ENCODE results near the gene MICAL2. TPM values are rescaled to one million over a fixed set of nuclear protein-coding genes. Genes with fewer than 3 reads are reported as not detected.

MICAL2 gene
- total and polyA plus RNA-seq, 2 of the 8 experiments (the other 6 are each of a cell fraction or from before 2014, with no cell fraction given), result 1.3 to 4.1 TPM

GRCh38 chr11:12066799-12067508 lies 43.4 kb upstream of the MICAL2 start:
- WGBS, 2 experiments (ENCODE audit: extremely low coverage in 1 of 2, insufficient coverage in 1 of 2, insufficient read length in 1 of 2, insufficient replicate concordance in 2 of 2, low coverage in 1 of 2, low lambda C conversion rate in 2 of 2, missing lambda C conversion rate in 1 of 2), result 57% methylated on average over 8 of the region's 8 CpGs; no CpG with 5 or more reads in 1 of the 2 experiments
- H3K4me1 ChIP-seq (replicated peaks in 1 of 4; ENCODE audit: control insufficient read depth in 3 of 4, insufficient read depth in 4 of 4, low read length in 3 of 4), result peaks cover 2 to 9% (median 5%) of the 10 kb centered on the region in 4 experiments; a peak in 4 of 7 replicates
- H3K23me2 ChIP-seq (ENCODE audit: low read depth, low read length), result no peaks in the 10 kb centered on the region
- ChIA-PET POLR2A (ENCODE audit: partially characterized antibody) (interaction anchor here (0.5 kb wide), 1 partner anchor 276 kb away, joined by 4 read pairs; no protein-coding TSS in a partner anchor), CTCF (ENCODE audit: partially characterized antibody) (interaction anchor here (0.7 to 2.7 kb wide), 15 partner anchors 9 to 280 kb away, joined by 3 to 16 read pairs (median 5); no protein-coding TSS in a partner anchor)
- H3K18ac ChIP-seq (ENCODE audit: extremely low read depth, low read length), result no peak overlapping the region
- no peaks in the 10 kb centered on the region for H3K36me3 ChIP-seq (ENCODE audit: control insufficient read depth in 2 of 4, insufficient read depth in 4 of 4, low read length in 3 of 4)
- peaks cover 0 to 2% (median under 1%) of the 10 kb centered on the region in 4 experiments; a peak in 1 of 7 replicates for H3K27me3 ChIP-seq (replicated peaks in 1 of 4; ENCODE audit: control insufficient read depth in 3 of 4, extremely low read depth in 1 of 4, insufficient read depth in 3 of 4, low read length in 3 of 4)
- H3K9ac ChIP-seq (replicated peaks in 1 of 4; ENCODE audit: extremely low read depth in 1 of 4, low read depth in 3 of 4, low read length in 3 of 4), result no peak overlapping the region
- H4K8ac ChIP-seq (ENCODE audit: extremely low read depth, insufficient read depth, low read length), result peak overlapping the region; percentile 28; the same call in 1 of the 2 replicates
- H3K79me1 ChIP-seq (ENCODE audit: low read depth, low read length), result no peaks in the 10 kb centered on the region
- H2AFZ ChIP-seq (ENCODE audit: low read length), result peak overlapping the region; percentile 80; the same call in 1 of the 2 replicates
- H3K4me3 ChIP-seq (ENCODE audit: extremely low read depth in 1 of 4, insufficient read depth in 2 of 4, low read depth in 3 of 4, low read length in 4 of 4), result no peak overlapping the region; a peak in 1 of 8 replicates
- peak overlapping the region; percentile 89; the same call in 1 of the 2 replicates for H2BK20ac ChIP-seq (ENCODE audit: low read length)
- H2BK15ac ChIP-seq (ENCODE audit: low read length), result no peak overlapping the region
- H4K91ac ChIP-seq (replicated peaks; ENCODE audit: insufficient read length, low read length), result no peak overlapping the region
- 0 out of 2 replicates have a peak overlapping the region, but pooled peaks have one; percentile 39 for H2BK12ac ChIP-seq (ENCODE audit: low read depth, low read length)
- no peak overlapping the region for H3K4ac ChIP-seq (replicated peaks; ENCODE audit: insufficient read length, low read depth, low read length)
- no peak overlapping the region for H2AK5ac ChIP-seq (ENCODE audit: low read depth, low read length)
- DNase-seq (ENCODE audit: low read depth in 1 of 2, low spot score in 2 of 2) (no peak), FAIRE-seq (no peak)
- no peak overlapping the region for H3K14ac ChIP-seq (ENCODE audit: insufficient read length)
- no peak overlapping the region for H4K5ac ChIP-seq (ENCODE audit: insufficient read length, low read depth, low read length)
- no peak overlapping the region for H3K23ac ChIP-seq (ENCODE audit: insufficient read length)
- no peak overlapping the region for H3K27ac ChIP-seq (ENCODE audit: low read depth, low read length)
- no peak overlapping the region for H2BK120ac ChIP-seq (replicated peaks; ENCODE audit: low read depth, low read length)
- H3K9me3 ChIP-seq (ENCODE audit: insufficient read depth in 2 of 2, low read depth in 1 of 2, low read length in 1 of 2), result no peaks in the 10 kb centered on the region
- H2BK5ac ChIP-seq (ENCODE audit: low read depth, low read length), result no peak overlapping the region
- no peak overlapping the region for H3K56ac ChIP-seq (replicated peaks; ENCODE audit: insufficient read length, low read depth, low read length)
- H4K20me1 ChIP-seq (replicated peaks in 1 of 2; ENCODE audit: control insufficient read depth in 1 of 2, insufficient read depth in 2 of 2, low read length in 2 of 2), result no peaks in the 10 kb centered on the region
- no peaks in the 10 kb centered on the region for H3K79me2 ChIP-seq (ENCODE audit: control insufficient read depth in 1 of 2, insufficient read depth in 2 of 2, low read length in 2 of 2)
- 0 out of 4 replicates have a peak overlapping the region, but pooled peaks of 1 of the 2 experiments have one; percentile 17 for H3K4me2 ChIP-seq (ENCODE audit: insufficient read depth in 1 of 2, low read depth in 2 of 2, low read length in 2 of 2)
- TF ChIP-seq CBX5 (IDR thresholded peaks at IDR 0.05; ENCODE audit: low read depth, low read length), result no peak
- TF ChIP-seq CEBPB (IDR thresholded peaks at IDR 0.05; ENCODE audit: low read depth, low read length), result peak; percentile 74
- TF ChIP-seq POLR2A (IDR thresholded peaks at IDR 0.05; ENCODE audit: control extremely low read depth in 1 of 2, low read depth in 2 of 2, low read length in 2 of 2), result no peak
- no peak for TF ChIP-seq KDM5A (IDR thresholded peaks at IDR 0.05; ENCODE audit: low read length)
- no peak for TF ChIP-seq EGR1 (IDR thresholded peaks at IDR 0.05; ENCODE audit: borderline replicate concordance, low read depth, low read length)
- no peak for TF ChIP-seq TEAD4 (IDR thresholded peaks at IDR 0.05; ENCODE audit: low read depth, low read length)
- TF ChIP-seq CTCF (IDR thresholded peaks at IDR 0.05; ENCODE audit: control extremely low read depth in 1 of 3, insufficient read depth in 1 of 3, low read depth in 1 of 3, low read length in 3 of 3), result no peak
- TF ChIP-seq MAX (IDR thresholded peaks at IDR 0.05), result 0 out of 2 replicates have a peak, but pooled peaks have one; percentile 36
- no peak for TF ChIP-seq ASH2L (IDR thresholded peaks at IDR 0.05; ENCODE audit: low read length)
- no peak for TF ChIP-seq SAP30 (IDR thresholded peaks at IDR 0.05; ENCODE audit: insufficient read depth, insufficient replicate concordance, low read length)

All from H1 (cell line).